Epithelial cell of proximal tubule (primary cell): ENCODE measurements around the gene ILRUN. TPM values are rescaled to one million over a fixed set of nuclear protein-coding genes. Genes with fewer than 3 reads are reported as not detected.
"Not testable (repeated sequence)": the region's sequence is repeated elsewhere in the genome, so short reads cannot be mapped to it uniquely, and the experiment has no call there.

Experiments used
- DNase-seq: peaks from one replicate; pipeline ENCODE4 v3.0.0-alpha.2; 2011; ENCODE audit warnings: low read depth
- H3K4me3 ChIP-seq: 2 replicates; pipeline ENCODE4 v1.5.1; 2011; ENCODE audit warnings: low read depth, mild to moderate bottlenecking, low read length
- total RNA-seq: library from RNA; depleted of rRNA; stranded (reverse); fragments of >200 nt; gene quantifications from 2 replicates; pipeline ENCODE4 v1.2.3, GENCODE V29; 2015
- TF ChIP-seq, protein P1 (sequence below): conservative IDR thresholded peaks from 2 replicates; pipeline ENCODE4 v1.5.1; 2012; ENCODE audit warnings: low read depth, mild to moderate bottlenecking, low read length

The ILRUN gene
- 22.0 and 29.8 TPM in 2 replicates for total RNA-seq

DNA sequence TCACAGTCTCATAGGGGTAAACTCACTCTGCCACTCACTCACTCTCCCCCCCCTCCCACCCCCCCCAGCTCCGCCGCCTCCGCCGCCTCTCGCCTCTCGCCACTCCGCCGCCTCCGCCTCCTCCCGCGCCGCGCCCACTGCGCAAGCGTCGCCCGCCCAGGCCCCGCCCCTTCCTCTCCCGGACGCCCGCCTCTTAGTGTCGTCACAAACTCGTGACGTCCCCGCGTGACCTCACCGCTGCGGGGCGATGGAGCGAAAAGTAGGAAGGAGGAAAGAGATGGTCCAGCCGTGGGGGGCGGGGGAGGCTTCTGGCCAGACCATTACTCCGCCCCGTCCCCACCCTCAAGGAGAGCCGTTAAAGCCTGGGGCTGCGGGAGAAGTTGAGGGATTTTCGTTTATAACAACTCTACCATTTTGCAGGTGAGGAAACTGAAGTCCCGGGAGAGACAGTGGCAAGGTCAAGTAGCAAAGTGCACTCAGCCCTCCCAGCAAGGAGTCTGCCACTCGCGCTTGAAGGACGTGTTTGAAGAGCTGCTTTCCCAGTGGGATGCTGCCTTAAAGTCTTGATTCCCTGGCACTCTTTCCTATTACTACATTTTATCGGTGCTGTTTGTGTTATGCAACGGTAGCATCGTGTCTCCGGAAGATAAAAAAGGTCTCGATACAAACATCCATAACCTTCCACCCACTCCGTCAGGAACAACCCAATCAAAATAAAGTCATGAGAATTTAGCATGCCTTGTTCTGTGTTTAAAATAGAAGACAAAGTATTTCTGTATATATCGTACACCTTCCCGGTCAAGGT is at the start of gene ILRUN:
TSS of gene ILRUN (minus strand) at position 29 of the 805 bp plus-strand sequence. CDS start 164 bp downstream, outside the sequence.
- TF ChIP-seq, protein P1, sequence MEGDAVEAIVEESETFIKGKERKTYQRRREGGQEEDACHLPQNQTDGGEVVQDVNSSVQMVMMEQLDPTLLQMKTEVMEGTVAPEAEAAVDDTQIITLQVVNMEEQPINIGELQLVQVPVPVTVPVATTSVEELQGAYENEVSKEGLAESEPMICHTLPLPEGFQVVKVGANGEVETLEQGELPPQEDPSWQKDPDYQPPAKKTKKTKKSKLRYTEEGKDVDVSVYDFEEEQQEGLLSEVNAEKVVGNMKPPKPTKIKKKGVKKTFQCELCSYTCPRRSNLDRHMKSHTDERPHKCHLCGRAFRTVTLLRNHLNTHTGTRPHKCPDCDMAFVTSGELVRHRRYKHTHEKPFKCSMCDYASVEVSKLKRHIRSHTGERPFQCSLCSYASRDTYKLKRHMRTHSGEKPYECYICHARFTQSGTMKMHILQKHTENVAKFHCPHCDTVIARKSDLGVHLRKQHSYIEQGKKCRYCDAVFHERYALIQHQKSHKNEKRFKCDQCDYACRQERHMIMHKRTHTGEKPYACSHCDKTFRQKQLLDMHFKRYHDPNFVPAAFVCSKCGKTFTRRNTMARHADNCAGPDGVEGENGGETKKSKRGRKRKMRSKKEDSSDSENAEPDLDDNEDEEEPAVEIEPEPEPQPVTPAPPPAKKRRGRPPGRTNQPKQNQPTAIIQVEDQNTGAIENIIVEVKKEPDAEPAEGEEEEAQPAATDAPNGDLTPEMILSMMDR: no peak
- H3K4me3 ChIP-seq: peak within 1 kb of the TSS; percentile 97
- no peak for DNase-seq

DNA sequence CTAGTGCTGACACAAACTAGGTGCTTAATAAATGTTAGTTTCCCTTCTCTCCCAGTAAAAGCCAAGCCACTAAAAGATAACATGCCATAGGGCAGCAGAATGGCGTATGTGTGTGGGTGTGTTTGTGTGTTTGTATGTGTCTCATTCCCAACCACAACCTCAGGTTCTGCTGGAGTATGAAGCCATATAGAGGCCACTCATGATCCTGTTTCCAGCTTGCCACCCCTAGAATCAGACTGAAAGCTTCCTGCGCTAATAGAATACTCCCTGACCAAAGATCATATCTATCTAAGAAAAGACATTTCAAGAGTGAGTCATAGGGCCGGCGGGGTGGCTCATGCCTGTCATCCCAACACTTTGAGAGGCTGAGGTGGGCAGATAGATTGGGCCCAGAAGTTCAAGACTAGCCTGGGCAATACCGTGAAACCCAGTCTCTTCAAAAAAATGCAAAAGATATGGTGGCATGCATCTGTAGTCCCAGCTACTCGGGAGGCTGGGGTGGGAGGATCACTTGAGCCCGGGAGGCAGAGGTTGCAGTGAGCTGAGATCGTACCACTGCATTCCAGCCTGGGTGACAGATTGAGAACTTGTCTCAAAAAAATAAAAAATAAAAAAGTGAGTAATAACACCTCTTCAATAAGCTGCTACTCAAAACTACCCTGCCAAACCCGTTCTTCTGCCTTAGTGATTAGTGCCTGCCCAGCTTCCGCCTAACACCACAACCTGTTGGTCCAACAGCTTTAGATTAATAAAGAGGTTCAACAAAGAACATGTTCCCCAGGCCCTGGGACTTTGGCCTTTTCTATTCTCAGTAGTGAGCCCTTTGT is 48.9 kb upstream of the ILRUN start:
- DNase-seq: no peak
- TF ChIP-seq, protein P1: no peak
- no peak overlapping the region for H3K4me3 ChIP-seq

DNA sequence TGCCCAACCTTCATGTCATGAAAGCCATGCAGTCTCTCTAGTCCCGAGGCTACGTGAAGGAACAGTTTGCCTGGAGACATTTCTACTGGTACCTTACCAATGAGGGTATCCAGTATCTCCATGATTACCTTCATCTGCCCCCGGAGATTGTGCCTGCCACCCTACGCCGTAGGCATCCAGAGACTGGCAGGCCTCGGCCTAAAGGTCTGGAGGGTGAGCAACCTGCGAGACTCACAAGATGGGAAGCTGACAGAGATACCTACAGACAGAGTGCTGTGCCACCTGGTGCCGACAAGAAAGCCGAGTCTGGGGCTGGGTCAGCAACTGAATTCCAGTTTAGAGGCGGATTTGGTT is 47.7 kb upstream of the ILRUN start:
- DNase-seq, H3K4me3 ChIP-seq: not testable (repeated sequence)

DNA sequence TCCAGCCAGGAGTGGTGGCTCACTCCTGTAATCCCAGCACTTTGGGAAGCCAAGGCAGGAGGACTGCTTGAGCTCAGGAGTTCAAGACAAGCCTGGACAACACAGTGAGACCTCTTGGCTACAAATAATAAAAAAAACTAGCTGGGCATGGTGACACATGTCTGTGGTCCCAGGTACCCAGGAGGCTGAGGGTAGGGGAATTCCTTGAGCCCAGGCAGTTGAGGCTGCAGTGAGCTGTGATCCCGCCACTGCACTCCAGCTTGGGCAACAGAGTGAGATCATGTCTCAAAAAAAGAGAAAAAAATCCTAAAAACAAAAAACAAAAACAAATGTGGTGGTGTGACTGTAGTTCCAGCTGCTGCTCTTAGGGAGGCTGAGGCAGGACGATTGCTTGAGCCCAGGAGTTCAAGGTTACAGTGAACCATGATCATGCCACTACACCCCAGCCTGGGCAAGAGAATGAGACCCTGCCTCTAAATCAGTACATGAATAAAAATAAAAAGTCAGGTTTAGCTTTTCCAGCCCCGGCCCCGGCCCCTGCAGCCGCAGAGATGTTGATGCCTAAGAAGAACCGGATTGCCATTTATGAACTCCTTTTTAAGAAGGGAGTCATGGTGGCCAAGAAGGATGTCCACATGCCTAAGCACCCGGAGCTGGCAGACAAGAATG is 47.2 kb upstream of the ILRUN start:
- no peak for DNase-seq
- TF ChIP-seq, protein P1: no peak
- H3K4me3 ChIP-seq: no peak overlapping the region

DNA sequence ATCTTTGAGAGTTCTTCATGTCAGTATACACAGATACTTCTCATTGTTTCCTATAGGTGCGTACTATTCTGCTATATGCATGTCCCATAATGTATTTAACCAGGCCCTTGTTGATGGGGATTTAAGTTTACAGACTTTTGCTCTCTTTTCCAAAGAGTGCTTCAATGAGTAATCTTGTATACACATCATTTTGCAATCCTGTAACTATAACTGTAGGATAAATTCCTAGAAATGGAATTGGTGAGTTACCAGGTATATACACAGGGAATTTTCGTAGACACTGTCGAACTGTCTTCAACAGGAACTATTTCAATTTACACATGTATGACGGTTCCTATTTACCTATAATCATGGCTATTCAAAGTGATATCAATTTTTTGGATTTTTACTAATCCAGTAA is 45.5 kb upstream of the ILRUN start:
- TF ChIP-seq, protein P1: no peak
- H3K4me3 ChIP-seq: no peak overlapping the region

DNA sequence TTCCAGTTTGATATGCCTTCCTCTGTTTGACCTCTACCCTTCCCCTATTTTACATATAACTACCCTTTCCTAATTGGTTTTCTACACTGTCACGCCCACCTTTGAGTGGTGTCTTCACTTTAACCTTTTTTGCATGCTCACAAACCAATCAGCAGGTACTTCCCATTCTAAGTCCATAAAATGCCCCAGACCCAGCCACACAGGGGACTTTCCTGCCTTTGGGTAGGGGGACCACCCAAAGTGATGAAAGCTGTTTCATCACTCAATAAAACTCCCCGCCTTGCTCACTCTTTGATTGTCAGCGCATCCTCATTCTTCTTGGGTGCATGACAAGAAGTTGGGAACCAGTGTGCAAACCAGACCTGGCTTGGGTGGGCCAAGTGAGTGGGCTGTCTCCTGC is 40.3 kb upstream of the ILRUN start:
- TF ChIP-seq, protein P1: no peak
- H3K4me3 ChIP-seq: no peak overlapping the region
- no peak for DNase-seq

More for the DNA sequence above, 45.5 kb upstream of the ILRUN start:
- DNase-seq: no peak
